ENCODE measurements around the gene SLC47A1. TPM values are rescaled to one million over a fixed set of nuclear protein-coding genes. Genes with fewer than 3 reads are reported as not detected.
"Not testable (repeated sequence)": the region's sequence is repeated elsewhere in the genome, so short reads cannot be mapped to it uniquely, and the experiment has no call there.

SLC47A1 gene
- total RNA-seq, 2 donors from 2014 or later, result 2.2 to 4.9 TPM

- no peak for DNase-seq (ENCODE audit: low spot score)
- Histone ChIP-seq H3K9me3 (no peaks in the 10 kb centered on the region), H3K27me3 (no peaks in the 10 kb centered on the region), H3K27ac (no peak overlapping the region), H3K36me3 (no peaks in the 10 kb centered on the region), H3K4me3 (no peak overlapping the region), H3K4me1 (no peaks in the 10 kb centered on the region)
- TF ChIP-seq CTCF (IDR thresholded peaks at IDR 0.05), result no peak
These were observed 38.5 kb upstream of the SLC47A1 start for GRCh38 chr17:19494961-19495806.

GRCh38 chr17:19495828-19496528 lies 37.7 kb upstream of the SLC47A1 start:
- Histone ChIP-seq H3K27me3 (no peaks in the 10 kb centered on the region), H3K27ac (no peak overlapping the region), H3K4me1 (no peaks in the 10 kb centered on the region), H3K4me3 (no peak overlapping the region), H3K36me3 (no peaks in the 10 kb centered on the region), H3K9me3 (no peaks in the 10 kb centered on the region)
- TF ChIP-seq CTCF (IDR thresholded peaks at IDR 0.05), result no peak
- DNase-seq (ENCODE audit: low spot score), result no peak

GRCh38 chr17:19497624-19498023 lies 36.0 kb upstream of the SLC47A1 start:
- Histone ChIP-seq H3K27me3 (no peaks in the 10 kb centered on the region), H3K9me3 (no peaks in the 10 kb centered on the region), H3K27ac (no peak overlapping the region), H3K4me3 (no peak overlapping the region), H3K36me3 (no peaks in the 10 kb centered on the region), H3K4me1 (no peaks in the 10 kb centered on the region)
- no peak for TF ChIP-seq CTCF (IDR thresholded peaks at IDR 0.05)
- no peak for DNase-seq (ENCODE audit: low spot score)

GRCh38 chr17:19501219-19501618 lies 32.4 kb upstream of the SLC47A1 start:
- no peak for TF ChIP-seq CTCF (IDR thresholded peaks at IDR 0.05)
- H3K27ac ChIP-seq, result no peak overlapping the region
- no peaks in the 10 kb centered on the region for H3K4me1 ChIP-seq
- no peaks in the 10 kb centered on the region for H3K27me3 ChIP-seq
- no peak for DNase-seq (ENCODE audit: low spot score)
- H3K4me3 ChIP-seq, result no peak overlapping the region
- H3K9me3 ChIP-seq, result no peaks in the 10 kb centered on the region
- H3K36me3 ChIP-seq, result no peaks in the 10 kb centered on the region

- H3K27ac ChIP-seq, result no peak overlapping the region
- H3K9me3 ChIP-seq, result no peaks in the 10 kb centered on the region
- H3K4me1 ChIP-seq, result peaks cover 0 to 6% of the 10 kb centered on the region in 2 donors
- no peaks in the 10 kb centered on the region for H3K36me3 ChIP-seq
- no peaks in the 10 kb centered on the region for H3K27me3 ChIP-seq
- no peak for TF ChIP-seq CTCF (IDR thresholded peaks at IDR 0.05)
- no peak for DNase-seq (ENCODE audit: low spot score)
- no peak overlapping the region for H3K4me3 ChIP-seq
These were observed 31.1 kb upstream of the SLC47A1 start for GRCh38 chr17:19502517-19502916.

- H3K27me3 ChIP-seq; H3K36me3 ChIP-seq; H3K4me3 ChIP-seq; H3K27ac ChIP-seq; H3K4me1 ChIP-seq; H3K9me3 ChIP-seq; DNase-seq (ENCODE audit: low spot score): not testable (repeated sequence)
These were observed 28.1 kb upstream of the SLC47A1 start for GRCh38 chr17:19505561-19505960.

All from right atrium auricular region (tissue), 2 donors.